ENCODE measurements around the gene PPP1R1C.

PPP1R1C gene

GRCh38 chr2:181971032-181971431 lies 14.6 kb upstream of the PPP1R1C start:
- POLR2A ChIA-PET = no interaction called here

GRCh38 chr2:181972431-181973170 lies 13.1 kb upstream of the PPP1R1C start:
- CTCF ChIA-PET = no interaction called here
- Histone ChIP-seq H3K9me3 (ENCODE audit: control extremely low read depth in 1 of 5, control insufficient read depth in 4 of 5, insufficient read depth in 2 of 5, low read depth in 1 of 5, low read length in 4 of 5) (peaks cover 0 to 2% (median 0%) of the 10 kb centered on the region in 5 experiments), H3K27ac (ENCODE audit: insufficient read depth in 1 of 2, low read depth in 1 of 2, low read length in 2 of 2, poor library complexity in 1 of 2, severe bottlenecking in 2 of 2) (no peak overlapping the region), H3K27me3 (replicated peaks in 2 of 5; ENCODE audit: control insufficient read depth in 4 of 5, insufficient read depth in 5 of 5, low read length in 4 of 5) (no peaks in the 10 kb centered on the region), H3K36me3 (ENCODE audit: control insufficient read depth in 4 of 4, insufficient read depth in 4 of 4, low read length in 3 of 4) (no peaks in the 10 kb centered on the region), H3K4me3 (ENCODE audit: control insufficient read depth in 1 of 7, extremely low read depth in 1 of 7, insufficient read depth in 4 of 7, low read depth in 2 of 7, low read length in 6 of 7) (no peak overlapping the region), H3K4me1 (ENCODE audit: control extremely low read depth in 1 of 4, control insufficient read depth in 4 of 4, insufficient read depth in 4 of 4, low read length in 3 of 4) (no peaks in the 10 kb centered on the region)
- DNase-seq = no peak
- POLR2A ChIA-PET = no interaction called here
- WGBS (ENCODE audit: insufficient coverage) = 100% methylated on average over 1 of the region's 5 CpGs

More at GRCh38 chr2:181971032-181971431, 14.6 kb upstream of the PPP1R1C start:
- no peak overlapping the region for H3K27ac ChIP-seq (ENCODE audit: insufficient read depth in 1 of 2, low read depth in 1 of 2, low read length in 2 of 2, poor library complexity in 1 of 2, severe bottlenecking in 2 of 2)
- CTCF ChIA-PET = no interaction called here
- WGBS (ENCODE audit: insufficient coverage) = 95% methylated on average over 3 of the region's 3 CpGs
- no peak overlapping the region for H3K4me3 ChIP-seq (ENCODE audit: control insufficient read depth in 1 of 7, extremely low read depth in 1 of 7, insufficient read depth in 4 of 7, low read depth in 2 of 7, low read length in 6 of 7)
- H3K9me3 ChIP-seq (ENCODE audit: control extremely low read depth in 1 of 5, control insufficient read depth in 4 of 5, insufficient read depth in 2 of 5, low read depth in 1 of 5, low read length in 4 of 5) = peaks cover 0 to 2% (median 0%) of the 10 kb centered on the region in 5 experiments
- H3K4me1 ChIP-seq (ENCODE audit: control extremely low read depth in 1 of 4, control insufficient read depth in 4 of 4, insufficient read depth in 4 of 4, low read length in 3 of 4) = no peaks in the 10 kb centered on the region
- no peaks in the 10 kb centered on the region for H3K27me3 ChIP-seq (replicated peaks in 2 of 5; ENCODE audit: control insufficient read depth in 4 of 5, insufficient read depth in 5 of 5, low read length in 4 of 5)
- no peak for DNase-seq
- H3K36me3 ChIP-seq (ENCODE audit: control insufficient read depth in 4 of 4, insufficient read depth in 4 of 4, low read length in 3 of 4) = no peaks in the 10 kb centered on the region

GRCh38 chr2:181973171-181973783 lies 12.4 kb upstream of the PPP1R1C start:
- ChIA-PET CTCF (no interaction called here), POLR2A (no interaction called here)
- no peak for DNase-seq
- 93% methylated on average over 2 of the region's 5 CpGs for WGBS (ENCODE audit: insufficient coverage)
- Histone ChIP-seq H3K9me3 (ENCODE audit: control extremely low read depth in 1 of 5, control insufficient read depth in 4 of 5, insufficient read depth in 2 of 5, low read depth in 1 of 5, low read length in 4 of 5) (peaks cover 0 to 2% (median 0%) of the 10 kb centered on the region in 5 experiments), H3K27ac (ENCODE audit: insufficient read depth in 1 of 2, low read depth in 1 of 2, low read length in 2 of 2, poor library complexity in 1 of 2, severe bottlenecking in 2 of 2) (no peak overlapping the region), H3K27me3 (replicated peaks in 2 of 5; ENCODE audit: control insufficient read depth in 4 of 5, insufficient read depth in 5 of 5, low read length in 4 of 5) (no peaks in the 10 kb centered on the region), H3K4me1 (ENCODE audit: control extremely low read depth in 1 of 4, control insufficient read depth in 4 of 4, insufficient read depth in 4 of 4, low read length in 3 of 4) (no peaks in the 10 kb centered on the region), H3K36me3 (ENCODE audit: control insufficient read depth in 4 of 4, insufficient read depth in 4 of 4, low read length in 3 of 4) (no peaks in the 10 kb centered on the region), H3K4me3 (ENCODE audit: control insufficient read depth in 1 of 7, extremely low read depth in 1 of 7, insufficient read depth in 4 of 7, low read depth in 2 of 7, low read length in 6 of 7) (no peak overlapping the region)

- POLR2A ChIA-PET = no interaction called here
- no peaks in the 10 kb centered on the region for H3K36me3 ChIP-seq (ENCODE audit: control insufficient read depth in 4 of 4, insufficient read depth in 4 of 4, low read length in 3 of 4)
- 100% methylated on average over 4 of the region's 5 CpGs for WGBS (ENCODE audit: insufficient coverage)
- no peak overlapping the region for H3K27ac ChIP-seq (ENCODE audit: insufficient read depth in 1 of 2, low read depth in 1 of 2, low read length in 2 of 2, poor library complexity in 1 of 2, severe bottlenecking in 2 of 2)
- H3K27me3 ChIP-seq (replicated peaks in 2 of 5; ENCODE audit: control insufficient read depth in 4 of 5, insufficient read depth in 5 of 5, low read length in 4 of 5) = no peaks in the 10 kb centered on the region
- H3K4me1 ChIP-seq (ENCODE audit: control extremely low read depth in 1 of 4, control insufficient read depth in 4 of 4, insufficient read depth in 4 of 4, low read length in 3 of 4) = no peaks in the 10 kb centered on the region
- no peaks in the 10 kb centered on the region for H3K9me3 ChIP-seq (ENCODE audit: control extremely low read depth in 1 of 5, control insufficient read depth in 4 of 5, insufficient read depth in 2 of 5, low read depth in 1 of 5, low read length in 4 of 5)
- no peak overlapping the region for H3K4me3 ChIP-seq (ENCODE audit: control insufficient read depth in 1 of 7, extremely low read depth in 1 of 7, insufficient read depth in 4 of 7, low read depth in 2 of 7, low read length in 6 of 7)
- no peak for DNase-seq
- CTCF ChIA-PET = no interaction called here
Measured at GRCh38 chr2:181977661-181978350, 7.8 kb upstream of the PPP1R1C start.

GRCh38 chr2:181978351-181979150 lies 7.1 kb upstream of the PPP1R1C start:
- Histone ChIP-seq H3K4me3 (ENCODE audit: control insufficient read depth in 1 of 7, extremely low read depth in 1 of 7, insufficient read depth in 4 of 7, low read depth in 2 of 7, low read length in 6 of 7) (no peak overlapping the region), H3K4me1 (ENCODE audit: control extremely low read depth in 1 of 4, control insufficient read depth in 4 of 4, insufficient read depth in 4 of 4, low read length in 3 of 4) (no peaks in the 10 kb centered on the region), H3K36me3 (ENCODE audit: control insufficient read depth in 4 of 4, insufficient read depth in 4 of 4, low read length in 3 of 4) (no peaks in the 10 kb centered on the region), H3K27ac (ENCODE audit: insufficient read depth in 1 of 2, low read depth in 1 of 2, low read length in 2 of 2, poor library complexity in 1 of 2, severe bottlenecking in 2 of 2) (no peak overlapping the region), H3K27me3 (replicated peaks in 2 of 5; ENCODE audit: control insufficient read depth in 4 of 5, insufficient read depth in 5 of 5, low read length in 4 of 5) (no peaks in the 10 kb centered on the region), H3K9me3 (ENCODE audit: control extremely low read depth in 1 of 5, control insufficient read depth in 4 of 5, insufficient read depth in 2 of 5, low read depth in 1 of 5, low read length in 4 of 5) (no peaks in the 10 kb centered on the region)
- 100% methylated on average over 1 of the region's 2 CpGs for WGBS (ENCODE audit: insufficient coverage)
- POLR2A ChIA-PET = no interaction called here
- DNase-seq = no peak
- CTCF ChIA-PET = no interaction called here

GRCh38 chr2:181984060-181984459 lies 1.6 kb upstream of the PPP1R1C start:
- no peaks in the 10 kb centered on the region for H3K27me3 ChIP-seq (replicated peaks in 2 of 5; ENCODE audit: control insufficient read depth in 4 of 5, insufficient read depth in 5 of 5, low read length in 4 of 5)
- no peak for DNase-seq
- no peaks in the 10 kb centered on the region for H3K4me1 ChIP-seq (ENCODE audit: control extremely low read depth in 1 of 4, control insufficient read depth in 4 of 4, insufficient read depth in 4 of 4, low read length in 3 of 4)
- ChIA-PET POLR2A (no interaction called here), CTCF (no interaction called here)
- no peak overlapping the region for H3K27ac ChIP-seq (ENCODE audit: insufficient read depth in 1 of 2, low read depth in 1 of 2, low read length in 2 of 2, poor library complexity in 1 of 2, severe bottlenecking in 2 of 2)
- no peaks in the 10 kb centered on the region for H3K9me3 ChIP-seq (ENCODE audit: control extremely low read depth in 1 of 5, control insufficient read depth in 4 of 5, insufficient read depth in 2 of 5, low read depth in 1 of 5, low read length in 4 of 5)
- no peaks in the 10 kb centered on the region for H3K36me3 ChIP-seq (ENCODE audit: control insufficient read depth in 4 of 4, insufficient read depth in 4 of 4, low read length in 3 of 4)
- no peak overlapping the region for H3K4me3 ChIP-seq (ENCODE audit: control insufficient read depth in 1 of 7, extremely low read depth in 1 of 7, insufficient read depth in 4 of 7, low read depth in 2 of 7, low read length in 6 of 7)
- WGBS (ENCODE audit: insufficient coverage) = 100% methylated on average over 1 of the region's 1 CpG
